Activated effector memory CD4-positive, alpha-beta T cell treated with anti-CD3 and anti-CD28 coated beads, Interleukin-2, amount 50 U/mL, for 16 hours (primary cell): Measurements from ENCODE around the gene IGSF11.
"Not testable (repeated sequence)": the region's sequence is repeated elsewhere in the genome, so short reads cannot be mapped to it uniquely, and the experiment has no call there.

Source experiments
- DNase-seq: peaks from one replicate; pipeline ENCODE4 v3.0.0-alpha.2; 2020

Gene IGSF11

DNA sequence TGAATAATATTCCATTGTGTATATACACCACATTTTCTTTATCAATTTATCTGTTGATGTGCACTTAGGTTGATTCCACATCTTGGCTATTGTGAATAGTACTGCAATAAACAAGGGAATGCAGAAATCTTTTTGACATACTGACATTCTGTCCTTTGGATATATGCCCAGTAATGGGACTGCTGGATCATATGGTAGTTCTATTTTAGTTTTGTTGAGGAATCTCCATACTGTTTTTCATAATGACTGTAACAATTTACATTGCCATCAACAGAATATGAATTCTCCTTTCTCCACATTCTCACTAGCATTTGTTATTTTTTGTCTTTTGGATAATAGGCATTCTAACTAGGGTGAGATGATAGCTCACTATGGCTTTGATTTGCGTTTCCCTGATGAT, 174.7 kb downstream of the IGSF11 start:
- no peak for DNase-seq

- DNase-seq = not testable (repeated sequence)
Observed at GRCh38 chr3:118851466-118852193, 183.0 kb downstream of the IGSF11 start.

GRCh38 chr3:118850687-118851086, 184.0 kb downstream of the IGSF11 start:
- DNase-seq = no peak
